A673 (cell line): Measurements from ENCODE around the gene VPS16. TPM values are rescaled to one million over a fixed set of nuclear protein-coding genes. Genes with fewer than 3 reads are reported as not detected.

Source experiments
- BruUV-seq: library from RNA; stranded (reverse); fragments of 400-500 nt; replicated peaks from 2 replicates; lab custom pipeline; 2021; lab: Mats Ljungman, UMichigan
- CTCF ChIA-PET: fragments of 300-600 bp; sonication (Branson Sonifier 250); formaldehyde crosslinking; loops from one replicate; lab custom pipeline; 2022; ENCODE audit warnings: antibody characterized with exemption; lab: Charles Lee
- POLR2A ChIA-PET: fragments of 300-600 bp; sonication (Branson Sonifier 250); formaldehyde crosslinking; loops from one replicate; lab custom pipeline; 2022; ENCODE audit warnings: antibody characterized with exemption; ENCODE audit not compliant: low non-redundant PET; lab: Charles Lee
- DNase-seq: peaks from one replicate; pipeline ENCODE4 v3.0.0-alpha.2; 2015; ENCODE audit warnings: low spot score
- H3K27ac ChIP-seq: fragments of 200-600 bp; sonication (generic); 2 replicates; pipeline ENCODE4 v1.5.1; 2016; ENCODE audit warnings: mixed run types, low read depth, mild to moderate bottlenecking, mixed read lengths, antibody characterized with exemption, low read length; ENCODE audit not compliant: poor library complexity, severe bottlenecking
- H3K27me3 ChIP-seq: fragments of 200-600 bp; sonication (generic); replicated peaks from 2 replicates; pipeline ENCODE4 v1.6.1; 2017; ENCODE audit warnings: mixed run types, low read depth, mild to moderate bottlenecking, mixed read lengths, antibody characterized with exemption, low read length; ENCODE audit not compliant: insufficient read depth, poor library complexity
- H3K36me3 ChIP-seq: fragments of 200-600 bp; sonication (generic); 2 replicates; pipeline ENCODE4 v1.6.1; 2016; ENCODE audit warnings: mixed run types, mild to moderate bottlenecking, mixed read lengths, antibody characterized with exemption, low read length; ENCODE audit not compliant: insufficient read depth, poor library complexity, severe bottlenecking
- H3K4me1 ChIP-seq: fragments of 200-600 bp; sonication (generic); 2 replicates; pipeline ENCODE4 v1.6.1; 2017; ENCODE audit warnings: mixed run types, mild to moderate bottlenecking, mixed read lengths, antibody characterized with exemption, low read length; ENCODE audit not compliant: insufficient read depth, poor library complexity, severe bottlenecking
- H3K4me3 ChIP-seq: fragments of 200-600 bp; sonication (generic); 2 replicates; pipeline ENCODE4 v1.5.1; 2016; ENCODE audit warnings: low read depth, mixed run types, mild to moderate bottlenecking, mixed read lengths, low read length; ENCODE audit not compliant: poor library complexity, severe bottlenecking
- H3K9me3 ChIP-seq: fragments of 200-600 bp; sonication (generic); 2 replicates; pipeline ENCODE4 v1.6.1; 2016; ENCODE audit warnings: mixed run types, low read depth, mild to moderate bottlenecking, mixed read lengths, antibody characterized with exemption, low read length; ENCODE audit not compliant: poor library complexity, severe bottlenecking
- EZH2 ChIP-seq: fragments of 200-600 bp; sonication (generic); IDR thresholded peaks from 2 replicates; pipeline ENCODE4 v1.6.1; 2017; ENCODE audit warnings: borderline replicate concordance, low read depth, mild to moderate bottlenecking, mixed read lengths, antibody characterized with exemption, low read length; ENCODE audit not compliant: poor library complexity, severe bottlenecking
- intact Hi-C: fragments of 100-400 bp; cut with micrococcal nuclease; formaldehyde crosslinking; loops from one replicate; pipeline ENCODE4 v1.10.0; 2022; ENCODE audit not compliant: unreplicated experiment
- total RNA-seq: library from RNA; stranded (reverse); gene quantifications from 2 replicates; pipeline ENCODE4 v1.2.3, GENCODE V29; 2021
- TF ChIP-seq, protein P1 (sequence below): fragments of 300-800, 200-600 bp; sonication (generic); conservative IDR thresholded peaks from 2 replicates; pipeline ENCODE4 v1.5.1; 2017; ENCODE audit warnings: low read depth, mild to moderate bottlenecking, antibody characterized with exemption, low read length, moderate library complexity, mixed read lengths

Gene VPS16
- total RNA-seq, 1 experiment from 2014 or later: 37.8 TPM

DNA sequence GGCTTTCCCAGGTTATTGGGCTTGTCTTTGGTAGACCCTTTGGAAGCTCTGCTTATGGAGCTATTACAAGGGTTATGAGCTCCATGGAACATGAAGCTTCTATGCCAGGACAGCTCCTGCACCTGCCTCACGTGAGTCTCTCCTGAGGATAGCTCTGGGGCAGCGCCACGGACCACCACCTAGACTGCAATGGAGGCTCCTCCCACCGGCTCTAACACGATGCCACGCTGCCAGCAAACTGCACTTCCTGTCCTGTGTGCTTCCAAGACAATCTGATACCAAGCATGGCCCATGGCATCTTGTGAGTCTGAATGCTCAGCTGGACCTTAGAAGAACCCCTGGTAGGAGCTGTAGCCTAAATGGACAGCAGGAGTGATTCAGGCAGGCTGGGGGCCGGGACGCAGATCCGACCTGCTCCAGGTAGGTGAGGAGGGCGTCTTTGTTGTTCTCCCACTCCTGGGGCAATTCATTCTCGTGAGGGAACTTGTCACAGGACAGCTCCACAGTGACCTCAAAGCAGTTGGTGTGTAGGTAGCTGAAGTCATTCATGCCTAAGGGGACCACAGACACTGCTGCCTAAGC lies 45.6 kb upstream of the VPS16 start:
- ChIA-PET CTCF (no interaction called here), POLR2A (no interaction called here)
- TF ChIP-seq, protein P1, sequence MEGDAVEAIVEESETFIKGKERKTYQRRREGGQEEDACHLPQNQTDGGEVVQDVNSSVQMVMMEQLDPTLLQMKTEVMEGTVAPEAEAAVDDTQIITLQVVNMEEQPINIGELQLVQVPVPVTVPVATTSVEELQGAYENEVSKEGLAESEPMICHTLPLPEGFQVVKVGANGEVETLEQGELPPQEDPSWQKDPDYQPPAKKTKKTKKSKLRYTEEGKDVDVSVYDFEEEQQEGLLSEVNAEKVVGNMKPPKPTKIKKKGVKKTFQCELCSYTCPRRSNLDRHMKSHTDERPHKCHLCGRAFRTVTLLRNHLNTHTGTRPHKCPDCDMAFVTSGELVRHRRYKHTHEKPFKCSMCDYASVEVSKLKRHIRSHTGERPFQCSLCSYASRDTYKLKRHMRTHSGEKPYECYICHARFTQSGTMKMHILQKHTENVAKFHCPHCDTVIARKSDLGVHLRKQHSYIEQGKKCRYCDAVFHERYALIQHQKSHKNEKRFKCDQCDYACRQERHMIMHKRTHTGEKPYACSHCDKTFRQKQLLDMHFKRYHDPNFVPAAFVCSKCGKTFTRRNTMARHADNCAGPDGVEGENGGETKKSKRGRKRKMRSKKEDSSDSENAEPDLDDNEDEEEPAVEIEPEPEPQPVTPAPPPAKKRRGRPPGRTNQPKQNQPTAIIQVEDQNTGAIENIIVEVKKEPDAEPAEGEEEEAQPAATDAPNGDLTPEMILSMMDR: no peak
- TF ChIP-seq EZH2: no peak
- no peak overlapping the region for H3K4me3 ChIP-seq
- intact Hi-C loops: no loop called here
- no peaks in the 10 kb centered on the region for H3K9me3 ChIP-seq
- no peak for DNase-seq
- H3K4me1 ChIP-seq: peaks cover 5% of the 10 kb centered on the region
- no peaks in the 10 kb centered on the region for H3K36me3 ChIP-seq
- no peak overlapping the region for H3K27ac ChIP-seq
- no TSS peak for BruUV-seq
- peaks cover 37% of the 10 kb centered on the region for H3K27me3 ChIP-seq

DNA sequence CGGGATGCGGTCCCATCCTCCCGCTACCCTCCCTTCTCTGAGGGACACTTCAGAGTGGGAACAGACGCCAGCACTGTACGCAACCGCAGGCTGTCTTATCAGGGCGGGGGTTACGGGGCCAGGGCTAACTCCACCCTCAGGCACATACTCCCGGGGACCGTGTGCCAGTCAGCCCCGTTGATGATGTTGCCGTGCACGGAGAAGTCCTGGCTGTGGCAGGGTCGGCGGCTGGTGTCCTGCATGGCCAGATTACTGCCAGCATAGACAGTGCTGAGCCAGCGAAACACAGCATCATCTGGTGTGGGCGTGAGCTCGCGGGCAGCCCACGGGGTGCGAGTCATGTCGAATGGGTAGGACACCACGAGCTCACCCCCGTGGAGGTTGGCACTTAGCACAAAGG lies 45.1 kb upstream of the VPS16 start:
- ChIA-PET CTCF (no interaction called here), POLR2A (no interaction called here)
- Histone ChIP-seq H3K4me1 (peaks cover 5% of the 10 kb centered on the region), H3K9me3 (no peaks in the 10 kb centered on the region), H3K4me3 (no peak overlapping the region), H3K27ac (no peak overlapping the region), H3K27me3 (peaks cover 42% of the 10 kb centered on the region), H3K36me3 (no peaks in the 10 kb centered on the region)
- BruUV-seq: no TSS peak
- TF ChIP-seq EZH2: no peak
- TF ChIP-seq, protein P1: no peak
- intact Hi-C loops: no loop called here
- DNase-seq: no peak

GRCh38 chr20:2796011-2796660 lies 44.4 kb upstream of the VPS16 start:
- no peaks in the 10 kb centered on the region for H3K9me3 ChIP-seq
- intact Hi-C loops: no loop called here
- H3K4me3 ChIP-seq: no peak overlapping the region
- BruUV-seq: no TSS peak
- H3K27me3 ChIP-seq: peaks cover 48% of the 10 kb centered on the region
- no peak overlapping the region for H3K27ac ChIP-seq
- ChIA-PET CTCF (no interaction called here), POLR2A (no interaction called here)
- TF ChIP-seq EZH2: no peak
- TF ChIP-seq, protein P1: no peak
- DNase-seq: no peak
- H3K36me3 ChIP-seq: no peaks in the 10 kb centered on the region
- peaks cover 5% of the 10 kb centered on the region for H3K4me1 ChIP-seq
